Stimulated activated effector memory CD8-positive, alpha-beta T cell treated with anti-CD3 and anti-CD28 coated beads, Interleukin-12 subunit alpha, Interleukin-12 subunit beta, amount 100 ng/mL, for 72 hours (primary cell): Measurements from ENCODE around the gene APBA2.
A peak's percentile ranks its signal among the peaks of the same experiment; 100 is the strongest.
"Not testable (repeated sequence)": the region's sequence is repeated elsewhere in the genome, so short reads cannot be mapped to it uniquely, and the experiment has no call there.

Source experiments
- ATAC-seq: fragments of 150-1000 bp; cut with Tn5 transposase; 2 replicates; pipeline ENCODE4 v1.10.0; 2021
- DNase-seq, 2 donors: peaks; one replicate each; pipeline ENCODE4 v3.0.0; 2021 to 2022; ENCODE audit warnings: low spot score in 2 of 2
- H3K27ac Mint-ChIP-seq: one replicate; pipeline ENCODE4 v1.8.0; 2022; ENCODE audit warnings: mild to moderate bottlenecking, mixed read lengths
- H3K36me3 Mint-ChIP-seq: one replicate; pipeline ENCODE4 v1.8.0; 2022; ENCODE audit warnings: mild to moderate bottlenecking, mixed read lengths
- H3K4me1 Mint-ChIP-seq: one replicate; pipeline ENCODE4 v1.8.0; 2022; ENCODE audit warnings: mixed read lengths
- H3K4me3 Mint-ChIP-seq: one replicate; pipeline ENCODE4 v1.8.0; 2022; ENCODE audit warnings: mild to moderate bottlenecking, mixed read lengths
- H3K9me3 Mint-ChIP-seq: one replicate; pipeline ENCODE4 v1.8.0; 2022; ENCODE audit warnings: mixed read lengths

The APBA2 gene

GRCh38 chr15:29101491-29101890, 215.7 kb downstream of the APBA2 start:
- no peak for ATAC-seq
- no peak for DNase-seq
- H3K36me3 Mint-ChIP-seq = peaks cover 6% of the 10 kb centered on the region
- no peaks in the 10 kb centered on the region for H3K9me3 Mint-ChIP-seq
- H3K4me1 Mint-ChIP-seq = no peaks in the 10 kb centered on the region
- no peak overlapping the region for H3K27ac Mint-ChIP-seq
- H3K4me3 Mint-ChIP-seq = no peak overlapping the region

DNA sequence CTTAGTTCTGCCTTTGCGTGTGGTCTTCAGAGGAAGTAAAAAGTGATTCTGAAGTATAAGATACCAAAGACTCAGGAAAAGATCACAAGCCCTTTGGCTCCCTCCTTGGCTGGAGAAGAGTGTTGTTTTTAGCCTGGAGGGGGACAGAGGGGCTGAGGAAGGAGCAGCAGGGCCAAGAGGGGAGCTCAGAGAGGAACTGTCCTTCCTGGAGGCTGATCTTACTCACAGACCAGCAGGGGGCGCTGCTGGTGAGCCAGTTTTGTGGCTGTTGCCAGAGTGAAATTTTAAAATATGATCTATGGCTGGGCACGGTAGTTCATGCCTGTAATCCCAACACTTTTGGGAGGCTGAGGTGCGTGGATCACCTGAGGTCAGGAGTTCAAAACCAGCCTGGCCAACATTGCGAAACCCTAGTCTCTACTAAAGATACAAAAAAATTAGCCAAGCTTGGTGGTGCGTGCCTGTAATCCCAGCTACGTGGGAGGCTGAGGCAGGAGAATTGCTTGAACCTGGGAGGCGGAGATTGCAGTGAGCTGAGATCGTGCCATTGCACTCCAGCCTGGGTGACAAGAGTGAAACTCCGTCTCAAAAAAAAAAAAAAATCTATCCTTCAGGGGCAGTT, 216.5 kb downstream of the APBA2 start:
- ATAC-seq (peak; percentile 23), DNase-seq (peak; percentile 47 to 79)
- H3K4me3 Mint-ChIP-seq = peak overlapping the region; percentile 36
- H3K9me3 Mint-ChIP-seq, H3K27ac Mint-ChIP-seq, H3K36me3 Mint-ChIP-seq, H3K4me1 Mint-ChIP-seq: not testable (repeated sequence)

DNA sequence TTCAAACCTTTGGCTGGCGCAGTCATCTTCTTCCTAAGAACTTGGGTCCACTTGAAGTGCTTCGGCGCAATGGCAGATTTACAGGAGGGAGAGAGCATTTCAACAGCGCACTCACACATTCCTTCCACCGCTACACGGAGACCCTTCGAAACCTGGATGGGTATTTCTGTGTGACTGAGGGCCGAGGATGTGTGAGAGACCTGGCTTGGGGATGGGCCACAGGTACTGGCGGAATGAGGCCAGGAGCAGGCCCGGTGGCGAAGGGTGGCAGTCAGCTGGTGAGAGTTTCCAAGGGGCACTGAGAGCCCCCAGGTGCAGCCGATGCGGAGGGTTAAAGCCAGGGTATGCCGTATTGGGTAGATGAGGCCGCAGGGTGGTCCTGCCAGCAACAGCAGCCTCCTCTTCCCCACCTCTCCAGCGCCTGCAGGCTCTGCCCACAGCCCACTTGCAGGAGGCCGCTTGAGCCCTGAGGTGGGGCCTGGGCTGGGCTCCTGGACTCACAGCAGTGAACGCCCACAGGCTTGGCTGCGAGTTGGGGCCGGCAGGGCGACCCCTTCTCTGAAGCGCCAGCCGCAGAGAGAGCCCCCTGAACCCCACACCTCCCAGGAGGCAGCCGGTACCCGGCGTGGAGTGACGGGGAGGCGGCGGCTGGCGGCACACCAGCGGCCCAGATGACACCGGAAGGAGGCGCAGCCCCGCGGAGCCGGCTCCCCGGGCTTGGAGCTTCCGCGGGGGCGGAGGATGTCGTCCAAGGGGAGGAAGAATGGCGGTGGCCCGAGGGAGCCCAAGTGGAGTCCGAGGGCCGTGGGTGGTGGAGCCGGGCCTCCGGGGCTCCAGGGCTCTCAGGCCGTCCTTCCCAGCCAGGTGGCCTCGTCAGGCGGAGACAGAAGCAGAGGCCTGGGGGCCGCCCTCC, 217.4 kb downstream of the APBA2 start:
- Mint-ChIP-seq H3K4me1 (no peaks in the 10 kb centered on the region), H3K9me3 (no peaks in the 10 kb centered on the region), H3K27ac (no peak overlapping the region), H3K4me3 (peak overlapping the region; percentile 36), H3K36me3 (peaks cover 6% of the 10 kb centered on the region)
- DNase-seq (no peak), ATAC-seq (peak; percentile 19)

DNA sequence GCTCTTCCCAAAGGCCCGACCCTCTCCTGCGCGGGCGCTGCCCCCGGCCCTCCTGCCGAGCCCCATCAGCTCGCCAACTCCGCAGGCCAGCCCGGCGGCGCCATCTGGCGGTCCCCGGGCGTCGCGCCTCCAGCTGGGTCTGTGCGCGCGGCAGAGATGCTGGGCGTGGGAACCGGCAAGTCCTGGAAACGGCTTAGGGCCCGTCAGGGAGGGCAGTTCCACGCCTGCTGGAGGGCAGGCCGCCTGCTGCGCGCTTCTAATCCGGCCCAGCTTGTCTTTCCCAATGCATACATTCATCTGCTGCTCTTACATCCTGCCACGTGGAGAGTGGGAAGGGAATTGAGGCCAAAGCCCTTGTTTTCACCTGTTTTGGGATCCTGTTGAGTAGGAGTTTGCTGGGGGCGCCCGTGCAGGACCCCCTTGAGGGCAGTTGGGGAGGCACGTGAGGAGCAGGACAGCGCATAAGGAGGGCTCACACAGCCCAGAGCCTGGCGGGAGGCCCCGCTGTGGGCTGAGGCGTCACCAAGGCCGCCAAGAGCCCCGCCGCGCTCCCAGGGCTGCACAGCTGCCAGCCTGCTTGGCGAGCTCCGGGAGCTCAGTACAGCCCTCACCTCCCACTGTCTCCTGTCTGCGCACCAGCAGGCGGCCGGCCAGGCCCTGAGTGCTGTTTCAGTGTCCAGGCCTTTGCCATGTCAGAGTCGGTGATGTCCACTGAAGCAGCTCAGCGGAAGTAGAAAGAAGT, 218.2 kb downstream of the APBA2 start:
- Mint-ChIP-seq H3K27ac (no peak overlapping the region), H3K36me3 (peaks cover 6% of the 10 kb centered on the region), H3K9me3 (no peaks in the 10 kb centered on the region), H3K4me1 (no peaks in the 10 kb centered on the region), H3K4me3 (peak overlapping the region; percentile 36)
- DNase-seq (peak; percentile 59 to 70), ATAC-seq (peak; percentile 77)

DNA sequence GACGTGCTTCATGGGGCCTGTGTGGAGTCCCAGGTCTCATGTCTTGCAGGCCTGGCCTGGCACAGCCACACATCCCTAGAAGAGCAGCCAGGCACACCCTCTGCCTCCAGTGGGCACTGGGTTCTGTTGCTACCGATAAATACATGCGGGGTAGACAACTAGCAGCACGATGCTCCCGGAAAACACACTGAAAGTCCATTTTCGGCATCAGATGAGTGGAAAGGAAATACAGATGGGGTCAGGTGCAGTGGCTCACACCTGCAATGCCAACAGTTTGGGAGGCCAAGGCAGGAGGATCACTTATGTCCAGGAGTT, 218.7 kb downstream of the APBA2 start:
- Mint-ChIP-seq H3K4me3 (no peak overlapping the region), H3K9me3 (no peaks in the 10 kb centered on the region), H3K4me1 (no peaks in the 10 kb centered on the region), H3K27ac (no peak overlapping the region), H3K36me3 (peaks cover 6% of the 10 kb centered on the region)
- DNase-seq (no peak), ATAC-seq (no peak)

- H3K36me3 Mint-ChIP-seq = no peaks in the 10 kb centered on the region
Observed at GRCh38 chr15:29105151-29105854, 219.5 kb downstream of the APBA2 start.

DNA sequence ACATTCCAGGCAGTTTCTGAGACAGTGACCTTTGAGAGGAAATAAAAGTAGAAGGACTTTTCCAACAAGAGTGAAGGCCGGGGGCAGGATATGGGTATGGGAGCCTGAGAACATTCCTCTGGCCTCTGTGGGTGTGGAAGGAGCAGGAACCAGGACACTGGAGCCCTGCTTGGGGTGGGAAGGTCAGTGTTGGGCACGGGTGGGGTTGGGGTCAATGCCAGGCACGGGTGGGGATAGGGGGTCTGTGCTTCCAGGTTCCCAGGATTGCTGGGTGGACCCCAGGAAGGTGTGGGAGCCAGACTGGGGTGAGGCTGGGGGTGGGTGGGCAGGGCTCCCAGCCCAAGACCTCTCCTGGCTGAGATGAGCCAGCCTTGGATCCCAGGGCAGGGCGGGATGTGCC, 220.3 kb downstream of the APBA2 start:
- H3K36me3 Mint-ChIP-seq = no peaks in the 10 kb centered on the region
- no peak for ATAC-seq
- no peaks in the 10 kb centered on the region for H3K9me3 Mint-ChIP-seq
- peak overlapping the region; percentile 52 for H3K27ac Mint-ChIP-seq
- no peak for DNase-seq
- H3K4me3 Mint-ChIP-seq = no peak overlapping the region
- no peaks in the 10 kb centered on the region for H3K4me1 Mint-ChIP-seq

More at GRCh38 chr15:29105151-29105854, 219.5 kb downstream of the APBA2 start:
- ATAC-seq (no peak), DNase-seq (no peak)
- H3K4me1 Mint-ChIP-seq = no peaks in the 10 kb centered on the region
- no peaks in the 10 kb centered on the region for H3K9me3 Mint-ChIP-seq
- H3K4me3 Mint-ChIP-seq = no peak overlapping the region
- H3K27ac Mint-ChIP-seq = peak overlapping the region; percentile 52

DNA sequence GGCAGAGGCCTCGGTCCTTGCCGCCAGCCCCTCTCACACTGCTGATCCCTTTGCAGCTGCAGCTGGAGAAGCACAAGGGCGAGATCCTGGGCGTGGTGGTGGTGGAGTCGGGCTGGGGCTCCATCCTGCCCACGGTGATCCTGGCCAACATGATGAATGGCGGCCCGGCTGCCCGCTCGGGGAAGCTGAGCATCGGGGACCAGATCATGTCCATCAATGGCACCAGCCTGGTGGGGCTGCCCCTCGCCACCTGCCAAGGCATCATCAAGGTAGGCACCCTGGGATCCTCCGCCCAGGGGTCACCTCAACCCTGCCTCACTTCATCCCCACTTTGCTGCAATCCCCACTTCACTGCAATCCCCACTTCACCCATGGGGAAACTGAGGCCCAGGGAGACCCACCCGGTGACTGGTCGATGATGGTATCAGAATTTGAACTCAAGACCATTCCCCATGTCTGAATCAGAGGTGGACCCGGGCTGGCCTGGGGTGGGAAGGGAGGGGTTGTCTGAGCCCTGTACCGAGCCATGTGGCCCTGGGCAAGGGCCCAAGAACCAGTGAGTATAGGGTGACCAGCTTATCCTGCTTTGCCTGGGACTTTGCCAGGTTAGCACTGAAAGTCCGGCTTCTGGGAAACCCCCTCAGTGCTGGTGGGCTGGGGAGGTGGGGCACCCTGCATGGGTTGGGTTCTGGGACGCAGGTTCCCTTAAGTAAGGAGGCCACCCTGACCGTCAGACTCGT, 220.9 kb downstream of the APBA2 start:
- DNase-seq (no peak), ATAC-seq (no peak)
- Mint-ChIP-seq H3K9me3 (no peaks in the 10 kb centered on the region), H3K27ac (no peak overlapping the region), H3K4me1 (no peaks in the 10 kb centered on the region), H3K4me3 (no peak overlapping the region), H3K36me3 (no peaks in the 10 kb centered on the region)

- H3K36me3 Mint-ChIP-seq = no peaks in the 10 kb centered on the region
- H3K4me3 Mint-ChIP-seq = no peak overlapping the region
- H3K9me3 Mint-ChIP-seq = no peaks in the 10 kb centered on the region
- no peak overlapping the region for H3K27ac Mint-ChIP-seq
- ATAC-seq (no peak), DNase-seq (no peak)
- H3K4me1 Mint-ChIP-seq = no peaks in the 10 kb centered on the region
Observed at GRCh38 chr15:29107291-29107890, 221.6 kb downstream of the APBA2 start.

- ATAC-seq = no peak
- H3K9me3 Mint-ChIP-seq = no peaks in the 10 kb centered on the region
- no peaks in the 10 kb centered on the region for H3K4me1 Mint-ChIP-seq
- no peaks in the 10 kb centered on the region for H3K36me3 Mint-ChIP-seq
- DNase-seq = no peak
- no peak overlapping the region for H3K27ac Mint-ChIP-seq
- H3K4me3 Mint-ChIP-seq = no peak overlapping the region
Observed at GRCh38 chr15:29107971-29108645, 222.3 kb downstream of the APBA2 start.

DNA sequence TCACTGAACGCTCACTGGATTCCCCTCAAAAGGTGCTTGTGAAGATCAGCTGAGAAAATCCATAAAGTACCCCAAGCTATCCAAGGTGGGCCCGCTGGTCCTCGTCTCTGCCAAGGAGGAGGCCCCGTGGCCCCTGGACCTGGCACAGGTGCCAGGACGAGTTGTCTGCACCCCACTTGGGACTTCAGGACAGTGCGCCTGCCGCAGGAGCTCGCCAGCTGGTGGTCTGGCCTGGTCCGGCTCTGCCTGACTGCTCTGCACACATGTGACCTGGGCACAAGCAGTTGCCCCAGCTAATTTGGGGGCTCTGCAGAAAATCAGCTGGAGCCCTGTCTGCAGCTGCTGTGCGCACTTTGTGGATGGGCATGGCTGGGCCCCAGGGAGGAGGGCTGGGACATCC, 224.0 kb downstream of the APBA2 start:
- H3K27ac Mint-ChIP-seq = no peak overlapping the region
- ATAC-seq (no peak), DNase-seq (no peak)
- H3K9me3 Mint-ChIP-seq = no peaks in the 10 kb centered on the region
- H3K36me3 Mint-ChIP-seq = peaks cover 7% of the 10 kb centered on the region
- H3K4me1 Mint-ChIP-seq = peaks cover 12% of the 10 kb centered on the region
- no peak overlapping the region for H3K4me3 Mint-ChIP-seq

DNA sequence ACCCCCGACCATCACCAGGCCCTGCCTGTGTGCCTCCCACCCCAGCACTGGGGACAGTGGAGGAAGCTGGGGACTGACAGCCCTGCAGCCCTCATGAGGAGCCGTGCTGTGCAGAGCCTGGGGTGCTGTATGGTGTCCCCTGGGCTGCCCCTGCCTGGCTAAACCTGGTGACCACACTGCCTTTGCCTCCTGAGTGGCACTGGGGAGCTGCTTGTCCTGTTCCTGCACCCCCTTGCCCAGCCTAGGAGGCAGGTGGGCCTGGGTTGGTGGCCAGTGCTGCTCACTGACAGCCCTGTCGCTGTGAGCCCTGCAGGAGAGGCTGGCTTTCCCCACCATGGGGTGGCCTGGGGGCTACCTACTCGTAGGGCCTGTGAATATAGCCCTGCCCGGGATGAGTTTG, 224.4 kb downstream of the APBA2 start:
- ATAC-seq (no peak), DNase-seq (no peak)
- Mint-ChIP-seq H3K27ac (no peak overlapping the region), H3K36me3 (peaks cover 7% of the 10 kb centered on the region), H3K4me3 (no peak overlapping the region), H3K9me3 (no peaks in the 10 kb centered on the region), H3K4me1 (peaks cover 15% of the 10 kb centered on the region)

GRCh38 chr15:29110733-29111132, 225.0 kb downstream of the APBA2 start:
- Mint-ChIP-seq H3K27ac (no peak overlapping the region), H3K36me3 (peaks cover 7% of the 10 kb centered on the region), H3K4me1 (peaks cover 15% of the 10 kb centered on the region), H3K4me3 (no peak overlapping the region), H3K9me3 (no peaks in the 10 kb centered on the region)
- DNase-seq (no peak), ATAC-seq (no peak)

DNA sequence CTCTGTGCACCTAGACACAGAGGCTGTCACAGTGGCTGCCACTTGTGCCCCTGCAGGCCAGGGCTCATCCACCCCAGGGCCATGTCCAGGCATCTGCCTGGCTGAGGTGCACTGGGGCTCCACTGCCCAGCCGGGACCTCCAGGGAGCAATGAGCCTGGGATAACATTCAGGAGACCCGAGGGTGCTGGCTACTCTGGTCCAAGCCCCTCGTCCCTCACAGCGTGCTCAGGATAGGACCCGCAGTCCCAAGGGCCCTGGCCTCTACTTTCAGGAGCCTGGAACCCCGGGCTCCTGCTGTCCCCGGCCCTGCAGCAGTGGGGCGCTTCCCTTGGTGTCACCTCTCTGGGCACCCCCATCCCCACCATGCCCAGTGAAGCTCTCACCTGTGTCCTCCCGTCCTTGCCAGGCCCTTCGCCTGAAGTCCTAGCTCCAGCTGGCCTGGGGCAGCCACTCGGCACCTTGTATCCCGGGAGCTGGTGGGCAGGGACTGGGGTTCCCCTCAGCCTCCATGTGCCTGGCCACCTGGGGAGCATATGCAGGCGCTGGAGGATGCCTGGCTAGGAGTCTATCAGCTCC, 226.0 kb downstream of the APBA2 start:
- DNase-seq (no peak), ATAC-seq (no peak)
- Mint-ChIP-seq H3K4me3 (no peak overlapping the region), H3K27ac (no peak overlapping the region), H3K9me3 (no peaks in the 10 kb centered on the region), H3K36me3 (peaks cover 7% of the 10 kb centered on the region), H3K4me1 (peaks cover 15% of the 10 kb centered on the region)
